Activated B cell treated with CpG ODN at 0.5 μM for 24 hours (primary cell): ENCODE results near the gene SLC37A3. TPM values are rescaled to one million over a fixed set of nuclear protein-coding genes. Genes with fewer than 3 reads are reported as not detected.
"Not testable (repeated sequence)": the region's sequence is repeated elsewhere in the genome, so short reads cannot be mapped to it uniquely, and the experiment has no call there.

Experiments
- ATAC-seq: fragments of 200-7000 bp; cut with Tn5 transposase; one replicate; pipeline ENCODE4 v1.10.0; 2021; ENCODE audit warnings: low read depth, mild to moderate bottlenecking, moderate library complexity
- CTCF ChIA-PET: fragments of 350-600 bp; sonication (Branson Sonifier 250); formaldehyde crosslinking; loops from one replicate; lab custom pipeline; 2021; ENCODE audit warnings: antibody characterized with exemption; lab: Charles Lee
- POLR2A ChIA-PET: fragments of 350-600 bp; sonication (Branson Sonifier 250); formaldehyde crosslinking; loops from one replicate; lab custom pipeline; 2021; ENCODE audit warnings: antibody characterized with exemption; lab: Charles Lee
- DNase-seq: peaks from one replicate; pipeline ENCODE4 v3.0.0; 2022
- H3K27ac Mint-ChIP-seq: one replicate; pipeline ENCODE4 v1.8.0; 2020; ENCODE audit warnings: mixed read lengths
- H3K27me3 Mint-ChIP-seq: one replicate; pipeline ENCODE4 v1.8.0; 2021; ENCODE audit warnings: mixed read lengths
- H3K36me3 Mint-ChIP-seq: one replicate; pipeline ENCODE4 v1.8.0; 2021; ENCODE audit warnings: low read depth, mixed read lengths
- H3K4me1 Mint-ChIP-seq: one replicate; pipeline ENCODE4 v1.8.0; 2021; ENCODE audit warnings: mixed read lengths
- H3K4me3 Mint-ChIP-seq: one replicate; pipeline ENCODE4 v1.8.0; 2020; ENCODE audit warnings: mild to moderate bottlenecking, mixed read lengths
- H3K9me3 Mint-ChIP-seq: one replicate; pipeline ENCODE4 v1.8.0; 2020; ENCODE audit warnings: mixed read lengths
- intact Hi-C: fragments of 100-400 bp; cut with micrococcal nuclease; formaldehyde crosslinking; loops from one replicate; pipeline ENCODE4 v1.15.1; 2024
- total RNA-seq: library from RNA; stranded (reverse); gene quantifications from 2 replicates; pipeline ENCODE4 v1.2.3, GENCODE V29; 2022
- TF ChIP-seq, protein P1 (sequence below): fragments of 200-600 bp; IDR thresholded peaks from one replicate; pipeline ENCODE4 v1.8.0; 2022; ENCODE audit warnings: antibody characterized with exemption, mild to moderate bottlenecking

The SLC37A3 gene
- total RNA-seq, 1 donor from 2014 or later, result 10.6 TPM

DNA sequence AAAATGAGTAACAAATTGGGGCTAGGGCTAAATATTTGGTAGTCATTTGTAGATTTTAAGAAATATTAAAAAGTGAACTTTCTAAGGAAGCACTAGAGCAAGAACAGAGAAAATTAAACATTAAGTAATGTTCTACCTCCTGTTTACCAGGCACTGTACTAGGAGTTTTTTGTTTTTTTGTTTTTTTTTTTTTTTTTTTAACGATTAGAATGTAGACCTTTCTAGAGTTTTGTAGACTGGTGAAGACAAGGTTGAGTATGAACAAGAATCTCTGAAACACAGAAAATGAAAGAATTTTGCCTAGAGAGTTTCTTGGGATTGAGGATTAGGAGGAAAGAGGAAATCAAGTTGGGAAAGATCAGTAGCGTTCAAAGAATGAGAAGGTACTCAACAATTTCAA lies 73.6 kb downstream of the SLC37A3 start:
- no peak overlapping the region for H3K4me3 Mint-ChIP-seq
- TF ChIP-seq, protein P1, sequence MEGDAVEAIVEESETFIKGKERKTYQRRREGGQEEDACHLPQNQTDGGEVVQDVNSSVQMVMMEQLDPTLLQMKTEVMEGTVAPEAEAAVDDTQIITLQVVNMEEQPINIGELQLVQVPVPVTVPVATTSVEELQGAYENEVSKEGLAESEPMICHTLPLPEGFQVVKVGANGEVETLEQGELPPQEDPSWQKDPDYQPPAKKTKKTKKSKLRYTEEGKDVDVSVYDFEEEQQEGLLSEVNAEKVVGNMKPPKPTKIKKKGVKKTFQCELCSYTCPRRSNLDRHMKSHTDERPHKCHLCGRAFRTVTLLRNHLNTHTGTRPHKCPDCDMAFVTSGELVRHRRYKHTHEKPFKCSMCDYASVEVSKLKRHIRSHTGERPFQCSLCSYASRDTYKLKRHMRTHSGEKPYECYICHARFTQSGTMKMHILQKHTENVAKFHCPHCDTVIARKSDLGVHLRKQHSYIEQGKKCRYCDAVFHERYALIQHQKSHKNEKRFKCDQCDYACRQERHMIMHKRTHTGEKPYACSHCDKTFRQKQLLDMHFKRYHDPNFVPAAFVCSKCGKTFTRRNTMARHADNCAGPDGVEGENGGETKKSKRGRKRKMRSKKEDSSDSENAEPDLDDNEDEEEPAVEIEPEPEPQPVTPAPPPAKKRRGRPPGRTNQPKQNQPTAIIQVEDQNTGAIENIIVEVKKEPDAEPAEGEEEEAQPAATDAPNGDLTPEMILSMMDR, result no peak
- intact Hi-C loops, result no loop called here
- DNase-seq (no peak), ATAC-seq (no peak)
- CTCF ChIA-PET, result no interaction called here
- no peaks in the 10 kb centered on the region for H3K4me1 Mint-ChIP-seq
- H3K27ac Mint-ChIP-seq, result no peak overlapping the region
- no peaks in the 10 kb centered on the region for H3K36me3 Mint-ChIP-seq
- POLR2A ChIA-PET, result interaction anchor here (0.5 kb wide), 1 partner anchor 15 kb away, joined by 3 read pairs; no protein-coding TSS in a partner anchor
- no peaks in the 10 kb centered on the region for H3K27me3 Mint-ChIP-seq
- H3K9me3 Mint-ChIP-seq, result no peaks in the 10 kb centered on the region

DNA sequence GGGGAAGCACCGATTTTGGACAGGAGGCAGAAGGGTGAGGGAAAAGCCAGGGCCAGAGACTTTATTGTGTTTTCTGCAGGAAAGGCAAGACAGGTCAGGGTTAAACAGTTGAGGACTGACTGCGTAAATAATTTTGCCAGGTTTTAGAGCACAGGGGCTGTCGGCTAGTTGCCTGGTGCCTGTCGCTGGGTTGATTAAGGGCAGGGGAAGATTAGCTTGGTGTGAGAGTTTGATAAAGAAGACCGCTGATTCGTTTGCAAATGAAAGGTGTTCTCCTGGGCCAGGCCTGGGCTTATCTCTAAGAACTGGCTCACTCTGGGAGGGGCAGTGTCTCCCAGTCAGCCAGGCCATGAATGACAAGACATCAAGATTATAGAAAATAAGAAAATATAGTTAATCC lies 75.6 kb downstream of the SLC37A3 start:
- Mint-ChIP-seq H3K4me1 (no peaks in the 10 kb centered on the region), H3K27ac (no peak overlapping the region)
- CTCF ChIA-PET, result no interaction called here

DNA sequence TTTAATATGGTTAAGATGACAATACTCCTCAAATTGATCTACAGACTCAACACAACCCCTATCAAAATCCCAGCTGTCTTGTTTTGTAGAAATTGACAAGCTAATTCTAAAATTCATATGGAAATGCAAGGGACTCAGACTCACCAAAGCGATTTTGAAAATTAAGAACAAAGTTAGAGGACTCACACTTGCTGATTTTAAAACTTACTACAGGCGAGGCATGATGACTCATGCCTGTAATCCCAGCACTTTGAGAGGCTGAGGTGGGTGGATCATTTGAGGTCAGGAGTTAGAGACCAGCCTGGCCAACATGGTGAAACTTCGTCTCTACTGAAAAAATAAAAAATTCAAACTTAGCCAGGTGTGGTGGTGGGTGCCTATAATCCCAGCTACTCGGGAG lies 78.3 kb downstream of the SLC37A3 start:
- H3K4me3 Mint-ChIP-seq, ATAC-seq, H3K4me1 Mint-ChIP-seq, H3K27me3 Mint-ChIP-seq, DNase-seq, H3K27ac Mint-ChIP-seq, H3K36me3 Mint-ChIP-seq, H3K9me3 Mint-ChIP-seq, intact Hi-C loops: not testable (repeated sequence)
- POLR2A ChIA-PET, result interaction anchor here (0.7 kb wide), 1 partner anchor 10 kb away, joined by 5 read pairs; no protein-coding TSS in a partner anchor
- CTCF ChIA-PET, result interaction anchor here (1.3 kb wide), 1 partner anchor 674 kb away, joined by 3 read pairs; no protein-coding TSS in a partner anchor

More for the DNA sequence above, 75.6 kb downstream of the SLC37A3 start:
- no peak for ATAC-seq
- intact Hi-C loops, result no loop called here
- H3K9me3 Mint-ChIP-seq, result no peaks in the 10 kb centered on the region
- POLR2A ChIA-PET, result no interaction called here
- H3K4me3 Mint-ChIP-seq, result no peak overlapping the region
- peaks cover under 1% of the 10 kb centered on the region for H3K27me3 Mint-ChIP-seq
- H3K36me3 Mint-ChIP-seq, result no peaks in the 10 kb centered on the region
- TF ChIP-seq, protein P1, result no peak
- no peak for DNase-seq

DNA sequence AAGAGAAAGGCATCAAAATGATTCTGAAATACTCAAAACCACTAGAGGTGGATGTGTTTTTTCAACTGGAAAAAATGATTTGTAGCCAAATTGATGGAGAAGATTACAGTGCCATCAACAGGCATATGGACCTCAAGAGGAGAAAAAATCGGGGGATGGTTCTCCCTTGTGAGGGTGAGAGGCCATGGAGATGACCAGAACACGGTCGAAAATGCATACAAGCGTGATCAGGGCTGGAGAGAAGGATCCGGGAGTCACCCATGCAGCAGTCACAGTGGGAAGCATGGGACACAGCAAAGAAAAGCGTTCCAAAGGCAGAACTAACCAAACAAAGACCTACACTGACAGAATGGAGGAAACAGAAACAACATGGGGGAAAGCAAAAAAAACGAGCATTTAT lies 80.3 kb downstream of the SLC37A3 start:
- no peak overlapping the region for H3K4me3 Mint-ChIP-seq
- no peaks in the 10 kb centered on the region for H3K4me1 Mint-ChIP-seq

DNA sequence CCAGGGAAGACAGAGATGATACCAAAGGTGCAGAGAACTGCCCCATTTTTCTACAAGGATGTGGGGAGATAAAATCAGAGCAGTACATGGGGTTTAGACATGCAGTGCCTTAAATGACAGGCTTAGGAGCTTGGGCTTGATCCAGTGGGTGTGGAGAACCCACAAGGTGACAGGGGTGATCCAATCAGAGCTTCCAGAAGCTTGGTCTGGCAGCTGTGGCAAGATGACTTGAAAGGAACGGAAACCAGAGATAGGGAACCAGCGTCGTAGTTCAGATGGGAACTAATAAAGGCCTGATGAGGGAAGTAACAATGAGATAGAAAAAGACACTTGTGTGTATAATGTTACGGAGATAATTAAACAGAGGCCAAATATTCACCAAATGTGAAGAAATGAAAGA lies 80.7 kb downstream of the SLC37A3 start:
- Mint-ChIP-seq H3K27ac (no peak overlapping the region), H3K4me1 (no peaks in the 10 kb centered on the region), H3K9me3 (no peaks in the 10 kb centered on the region), H3K4me3 (no peak overlapping the region), H3K36me3 (no peaks in the 10 kb centered on the region), H3K27me3 (peaks cover 10% of the 10 kb centered on the region)
- TF ChIP-seq, protein P1, result no peak
- ATAC-seq (no peak), DNase-seq (no peak)
- ChIA-PET POLR2A (no interaction called here), CTCF (no interaction called here)
- intact Hi-C loops, result no loop called here

More for the DNA sequence above, 80.3 kb downstream of the SLC37A3 start:
- DNase-seq, result no peak
- ChIA-PET POLR2A (no interaction called here), CTCF (no interaction called here)
- ATAC-seq, result no peak
- intact Hi-C loops, result no loop called here
- H3K9me3 Mint-ChIP-seq, result no peaks in the 10 kb centered on the region
- H3K27ac Mint-ChIP-seq, result no peak overlapping the region
- TF ChIP-seq, protein P1, result no peak
- no peaks in the 10 kb centered on the region for H3K36me3 Mint-ChIP-seq
- peaks cover 10% of the 10 kb centered on the region for H3K27me3 Mint-ChIP-seq

DNA sequence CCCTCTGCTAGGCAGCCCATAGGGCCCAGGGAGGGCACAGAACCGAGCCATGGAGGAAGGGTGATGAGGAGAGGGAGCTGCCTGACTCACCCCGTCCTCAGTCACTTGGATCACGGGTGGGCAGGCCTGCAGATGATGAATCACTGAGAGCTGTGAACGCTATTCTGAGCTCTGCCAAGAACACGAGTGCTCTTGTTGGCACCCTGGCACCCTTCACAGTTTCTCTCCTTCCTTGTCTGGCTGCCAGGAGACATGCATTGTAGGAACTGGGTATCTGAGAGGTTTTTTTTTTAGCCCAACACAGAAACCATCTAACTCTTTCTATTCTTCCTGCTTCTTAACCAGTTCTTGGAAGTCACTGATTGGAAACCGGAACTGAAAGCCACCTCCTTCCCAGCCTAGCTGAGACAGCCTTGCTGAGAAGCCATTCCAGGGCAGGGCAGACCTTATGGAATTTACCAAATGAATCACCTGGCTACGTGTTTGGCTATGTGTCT lies 82.1 kb downstream of the SLC37A3 start:
- TF ChIP-seq, protein P1, result no peak
- intact Hi-C loops, result no loop called here
- ChIA-PET CTCF (no interaction called here), POLR2A (no interaction called here)
- Mint-ChIP-seq H3K4me1 (no peaks in the 10 kb centered on the region), H3K36me3 (peaks cover 5% of the 10 kb centered on the region), H3K27me3 (peaks cover 14% of the 10 kb centered on the region), H3K4me3 (no peak overlapping the region), H3K27ac (no peak overlapping the region), H3K9me3 (peaks cover 6% of the 10 kb centered on the region)
- no peak for DNase-seq
- no peak for ATAC-seq
